MCF 10A (cell line): ENCODE measurements around the gene MYO1E. TPM values are rescaled to one million over a fixed set of nuclear protein-coding genes. Genes with fewer than 3 reads are reported as not detected.
A peak's percentile ranks its signal among the peaks of the same experiment; 100 is the strongest.

Experiments
- BruUV-seq: library from RNA; stranded (reverse); fragments of 400-500 nt; replicated peaks from 2 replicates; lab custom pipeline; 2021; lab: Mats Ljungman, UMichigan
- CTCF ChIA-PET: fragments of 300-600 bp; sonication (Branson Sonifier 250); formaldehyde crosslinking; extraction: SDS; loops from one replicate; lab custom pipeline; 2021; ENCODE audit warnings: antibody characterized with exemption, inconsistent platforms; lab: Yijun Ruan, JAX
- POLR2A ChIA-PET: fragments of 300-600, 350-650 bp; sonication (Branson Sonifier 250); formaldehyde crosslinking; extraction: SDS; loops from one replicate; lab custom pipeline; 2020; ENCODE audit warnings: antibody characterized with exemption, inconsistent platforms; lab: Yijun Ruan, JAX
- DNase-seq: peaks from one replicate; pipeline ENCODE4 v3.0.0-alpha.2; 2018; ENCODE audit not compliant: unreplicated experiment
- H3K27ac Mint-ChIP-seq: one replicate; pipeline ENCODE4 v1.8.0; 2022; ENCODE audit warnings: mild to moderate bottlenecking, low read depth, mixed read lengths; ENCODE audit not compliant: unreplicated experiment
- H3K27me3 Mint-ChIP-seq: one replicate; pipeline ENCODE4 v1.8.0; 2022; ENCODE audit warnings: mixed read lengths; ENCODE audit not compliant: insufficient read depth, unreplicated experiment
- H3K36me3 Mint-ChIP-seq: one replicate; pipeline ENCODE4 v1.8.0; 2022; ENCODE audit warnings: mild to moderate bottlenecking, moderate library complexity, mixed read lengths; ENCODE audit not compliant: insufficient read depth, unreplicated experiment
- H3K4me1 Mint-ChIP-seq: one replicate; pipeline ENCODE4 v1.8.0; 2022; ENCODE audit warnings: mixed read lengths; ENCODE audit not compliant: insufficient read depth, unreplicated experiment
- H3K4me3 Mint-ChIP-seq: one replicate; pipeline ENCODE4 v1.8.0; 2022; ENCODE audit warnings: mild to moderate bottlenecking, moderate library complexity, mixed read lengths; ENCODE audit not compliant: unreplicated experiment
- H3K9me3 Mint-ChIP-seq: one replicate; pipeline ENCODE4 v1.8.0; 2022; ENCODE audit warnings: mixed read lengths; ENCODE audit not compliant: unreplicated experiment
- intact Hi-C: fragments of 100-400 bp; cut with micrococcal nuclease; formaldehyde crosslinking; loops from 2 replicates; pipeline ENCODE4 v1.14.1; 2022
- total RNA-seq: library from RNA; stranded (reverse); gene quantifications from 2 replicates; pipeline ENCODE4 v1.2.3, GENCODE V29; 2022
- TF ChIP-seq, protein P1 (sequence below): fragments of 200-600 bp; IDR thresholded peaks from one replicate; pipeline ENCODE4 v1.8.0; 2022; ENCODE audit warnings: antibody characterized with exemption, mild to moderate bottlenecking; ENCODE audit not compliant: unreplicated experiment

MYO1E gene
- total RNA-seq, 1 experiment from 2014 or later = 121 TPM

DNA sequence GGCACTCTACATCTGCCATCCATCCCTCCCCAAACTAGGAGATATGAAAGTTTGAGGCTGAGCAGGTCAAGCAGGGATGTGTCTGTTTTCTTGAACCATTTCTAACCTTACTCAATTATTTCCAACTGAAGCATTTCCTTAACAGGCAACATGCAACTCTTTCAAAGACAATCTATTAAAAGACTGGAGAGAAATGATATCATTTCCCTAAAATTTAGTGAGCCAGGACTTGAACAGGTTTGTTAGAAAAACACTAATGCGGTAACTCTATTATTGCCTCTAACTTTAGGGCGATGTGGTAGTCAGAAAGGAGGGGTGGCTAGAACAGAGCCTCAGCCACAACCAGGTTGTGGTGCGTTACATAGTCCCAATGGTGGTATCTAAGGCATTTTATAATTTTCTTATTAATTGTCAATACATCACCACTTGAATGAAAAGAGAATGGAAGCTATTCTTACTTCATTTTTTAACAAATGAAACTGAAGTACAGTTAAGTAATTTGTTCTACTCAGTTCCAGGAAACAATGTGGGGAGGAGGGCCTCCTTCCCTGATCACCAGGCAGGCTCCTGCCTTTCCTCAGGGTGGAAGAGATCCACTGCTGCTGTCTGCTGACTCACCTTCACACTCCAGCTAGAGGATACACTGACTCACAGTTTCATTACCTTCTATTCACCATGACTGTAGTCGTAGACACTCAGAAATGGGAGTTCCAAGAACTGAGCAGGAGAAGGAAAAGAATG lies 22.8 kb downstream of the MYO1E start:
- H3K4me3 Mint-ChIP-seq = peak overlapping the region; percentile 42
- DNase-seq = peak; percentile 94
- H3K27me3 Mint-ChIP-seq = no peaks in the 10 kb centered on the region
- intact Hi-C loops = loop anchor here (5.0 kb wide), 1 partner anchor 43 kb away; no protein-coding TSS in a partner anchor
- BruUV-seq = TSS peak; percentile 41
- peaks cover 20% of the 10 kb centered on the region for H3K36me3 Mint-ChIP-seq
- no peaks in the 10 kb centered on the region for H3K9me3 Mint-ChIP-seq
- ChIA-PET CTCF (interaction anchor here (0.7 to 1.3 kb wide), 2 partner anchors 9 to 14 kb away, joined by 3 read pairs; no protein-coding TSS in a partner anchor), POLR2A (interaction anchor here (0.7 to 3.1 kb wide), 18 partner anchors 9 to 184 kb away, joined by 3 to 47 read pairs (median 4); partner anchors contain the start of gene MYO1E)
- H3K27ac Mint-ChIP-seq = peak overlapping the region; percentile 92
- TF ChIP-seq, protein P1, sequence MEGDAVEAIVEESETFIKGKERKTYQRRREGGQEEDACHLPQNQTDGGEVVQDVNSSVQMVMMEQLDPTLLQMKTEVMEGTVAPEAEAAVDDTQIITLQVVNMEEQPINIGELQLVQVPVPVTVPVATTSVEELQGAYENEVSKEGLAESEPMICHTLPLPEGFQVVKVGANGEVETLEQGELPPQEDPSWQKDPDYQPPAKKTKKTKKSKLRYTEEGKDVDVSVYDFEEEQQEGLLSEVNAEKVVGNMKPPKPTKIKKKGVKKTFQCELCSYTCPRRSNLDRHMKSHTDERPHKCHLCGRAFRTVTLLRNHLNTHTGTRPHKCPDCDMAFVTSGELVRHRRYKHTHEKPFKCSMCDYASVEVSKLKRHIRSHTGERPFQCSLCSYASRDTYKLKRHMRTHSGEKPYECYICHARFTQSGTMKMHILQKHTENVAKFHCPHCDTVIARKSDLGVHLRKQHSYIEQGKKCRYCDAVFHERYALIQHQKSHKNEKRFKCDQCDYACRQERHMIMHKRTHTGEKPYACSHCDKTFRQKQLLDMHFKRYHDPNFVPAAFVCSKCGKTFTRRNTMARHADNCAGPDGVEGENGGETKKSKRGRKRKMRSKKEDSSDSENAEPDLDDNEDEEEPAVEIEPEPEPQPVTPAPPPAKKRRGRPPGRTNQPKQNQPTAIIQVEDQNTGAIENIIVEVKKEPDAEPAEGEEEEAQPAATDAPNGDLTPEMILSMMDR = no peak
- peaks cover 33% of the 10 kb centered on the region for H3K4me1 Mint-ChIP-seq

DNA sequence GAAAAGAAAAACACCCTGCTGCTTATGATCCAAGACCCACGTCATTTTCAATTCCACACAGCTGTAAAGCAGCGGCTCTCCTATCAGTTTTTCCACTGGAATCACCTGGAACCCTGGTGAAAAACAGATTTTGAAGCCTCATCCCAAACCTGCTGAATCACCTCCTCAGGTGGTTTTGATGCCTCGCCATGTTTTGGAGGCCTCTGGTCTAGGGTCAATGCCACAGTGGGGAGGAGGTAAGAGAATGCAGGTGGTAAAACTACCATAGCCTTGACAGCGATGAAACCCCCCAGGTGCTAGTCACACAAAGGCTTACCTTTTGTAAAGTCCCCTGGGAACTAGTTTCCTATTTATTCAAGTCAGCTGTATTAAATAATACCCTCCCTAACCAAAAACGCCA lies 24.8 kb downstream of the MYO1E start:
- H3K4me3 Mint-ChIP-seq = no peak overlapping the region
- BruUV-seq = no TSS peak
- no peaks in the 10 kb centered on the region for H3K27me3 Mint-ChIP-seq
- DNase-seq = no peak
- TF ChIP-seq, protein P1 = no peak
- CTCF ChIA-PET = no interaction called here
- H3K9me3 Mint-ChIP-seq = peaks cover under 1% of the 10 kb centered on the region
- intact Hi-C loops = no loop called here
- H3K27ac Mint-ChIP-seq = no peak overlapping the region
- POLR2A ChIA-PET = interaction anchor here (0.8 to 3.1 kb wide), 3 partner anchors 16 to 24 kb away, joined by 3 to 47 read pairs (median 3); partner anchors contain the start of gene MYO1E
- H3K4me1 Mint-ChIP-seq = peaks cover 36% of the 10 kb centered on the region
- peaks cover 28% of the 10 kb centered on the region for H3K36me3 Mint-ChIP-seq

DNA sequence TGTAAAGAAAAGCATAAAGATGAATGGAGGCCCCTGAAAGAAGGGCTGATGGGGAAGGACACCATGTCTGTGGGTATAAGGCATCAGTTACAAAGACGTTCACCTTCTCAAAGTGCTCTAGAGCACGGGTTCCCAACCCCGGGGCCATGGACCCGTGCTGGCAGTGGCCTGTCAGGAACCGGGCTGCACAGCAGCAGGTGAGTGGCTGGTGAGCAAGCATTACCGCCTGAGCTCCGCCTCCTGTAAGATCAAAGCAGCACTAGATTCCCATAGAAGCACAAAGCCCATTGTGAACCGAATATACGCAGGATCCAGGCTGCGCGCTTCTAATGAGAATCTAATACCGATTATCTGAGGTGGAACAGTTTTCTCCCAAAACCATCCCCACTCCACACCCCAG lies 25.7 kb downstream of the MYO1E start:
- intact Hi-C loops = no loop called here
- peaks cover 35% of the 10 kb centered on the region for H3K4me1 Mint-ChIP-seq

DNA sequence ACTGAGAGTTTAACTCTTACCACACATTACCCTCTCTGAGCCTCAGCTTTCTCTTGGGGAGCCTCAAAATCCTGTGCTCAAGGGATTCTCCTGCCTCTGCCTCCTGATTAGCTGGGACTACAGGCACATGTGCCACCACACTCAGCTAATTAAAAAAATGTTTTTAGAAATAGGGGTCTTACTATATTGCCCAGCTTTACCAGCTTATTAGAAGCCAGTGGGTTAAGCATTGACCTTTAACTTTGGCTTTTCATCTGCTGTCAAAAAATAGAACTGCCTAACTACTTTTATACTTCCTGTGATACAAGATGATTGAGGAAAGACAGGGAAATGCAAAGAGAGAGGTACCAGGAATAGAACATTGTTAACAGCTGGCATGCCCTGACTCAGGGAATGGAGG lies 27.3 kb downstream of the MYO1E start:
- peaks cover 29% of the 10 kb centered on the region for H3K4me1 Mint-ChIP-seq
- intact Hi-C loops = no loop called here
- no peak for DNase-seq
- ChIA-PET CTCF (interaction anchor here (0.5 kb wide), 2 partner anchors 9 to 99 kb away, joined by 3 to 5 read pairs; no protein-coding TSS in a partner anchor), POLR2A (interaction anchor here (0.7 to 1.9 kb wide), 6 partner anchors 8 to 71 kb away, joined by 4 to 5 read pairs (median 4); no protein-coding TSS in a partner anchor)
- BruUV-seq = no TSS peak
- H3K4me3 Mint-ChIP-seq = no peak overlapping the region
- H3K36me3 Mint-ChIP-seq = peaks cover 34% of the 10 kb centered on the region
- no peak overlapping the region for H3K27ac Mint-ChIP-seq
- TF ChIP-seq, protein P1 = no peak
- peaks cover 15% of the 10 kb centered on the region for H3K9me3 Mint-ChIP-seq
- H3K27me3 Mint-ChIP-seq = no peaks in the 10 kb centered on the region

More for the DNA sequence above, 25.7 kb downstream of the MYO1E start:
- CTCF ChIA-PET = no interaction called here
- Mint-ChIP-seq H3K4me3 (no peak overlapping the region), H3K36me3 (peaks cover 28% of the 10 kb centered on the region), H3K9me3 (peaks cover 10% of the 10 kb centered on the region), H3K27me3 (no peaks in the 10 kb centered on the region), H3K27ac (no peak overlapping the region)
- TF ChIP-seq, protein P1 = no peak
- BruUV-seq = no TSS peak
- no peak for DNase-seq
- POLR2A ChIA-PET = no interaction called here
